ENCODE data around the gene MAD2L1BP.
"Not testable (repeated sequence)": the region's sequence is repeated elsewhere in the genome, so short reads cannot be mapped to it uniquely, and the experiment has no call there.

Gene MAD2L1BP

GRCh38 chr6:43625393-43625992 lies 10.1 kb upstream of the MAD2L1BP start:
- no peak for DNase-seq (ENCODE audit: low read depth in 2 of 3, low spot score in 2 of 3)

DNA sequence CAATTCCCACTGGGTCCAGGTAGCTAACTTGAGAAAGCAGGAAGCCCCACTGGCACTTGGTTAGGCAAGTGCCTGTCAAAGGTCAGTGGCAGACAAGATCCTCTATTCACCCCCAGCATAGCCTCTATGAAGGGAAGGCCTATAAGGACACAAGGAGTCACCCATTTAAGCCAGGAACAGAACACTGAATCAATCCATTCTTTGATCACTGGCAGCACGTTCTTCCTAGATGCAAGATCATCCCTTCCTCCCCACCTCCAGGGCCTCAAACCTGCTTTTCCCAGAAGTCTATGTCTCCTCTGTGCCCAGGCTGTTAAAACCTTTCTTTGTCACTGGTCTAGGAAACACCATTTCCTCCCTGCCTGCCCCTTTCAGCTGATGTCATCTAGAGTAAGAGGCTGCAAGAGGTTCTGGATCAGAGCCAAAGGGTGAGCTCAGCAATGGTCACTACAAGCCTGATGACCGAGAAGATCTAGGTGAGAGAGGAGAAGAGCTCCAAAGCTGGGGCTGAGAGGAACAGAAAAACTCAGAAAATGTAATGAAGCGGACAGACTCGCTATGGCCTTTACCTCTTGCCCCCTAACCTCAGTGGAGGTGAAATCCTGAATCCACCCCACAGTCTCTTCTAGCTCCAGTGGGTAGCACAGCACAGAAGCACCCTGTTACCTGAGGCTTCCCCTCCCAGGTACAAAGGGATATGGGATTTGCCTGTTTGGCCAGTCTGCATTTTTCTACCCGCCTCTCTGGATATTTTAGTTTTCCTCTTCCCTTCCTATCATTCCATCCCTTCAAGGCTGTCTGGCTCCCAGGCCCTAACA lies 8.4 kb upstream of the MAD2L1BP start:
- no peak for DNase-seq (ENCODE audit: low read depth in 2 of 3, low spot score in 2 of 3)

GRCh38 chr6:43628393-43629103 lies 7.1 kb upstream of the MAD2L1BP start:
- peak in 2 of 3 experiments; percentile 26 to 28 for DNase-seq (ENCODE audit: low read depth in 2 of 3, low spot score in 2 of 3)

DNA sequence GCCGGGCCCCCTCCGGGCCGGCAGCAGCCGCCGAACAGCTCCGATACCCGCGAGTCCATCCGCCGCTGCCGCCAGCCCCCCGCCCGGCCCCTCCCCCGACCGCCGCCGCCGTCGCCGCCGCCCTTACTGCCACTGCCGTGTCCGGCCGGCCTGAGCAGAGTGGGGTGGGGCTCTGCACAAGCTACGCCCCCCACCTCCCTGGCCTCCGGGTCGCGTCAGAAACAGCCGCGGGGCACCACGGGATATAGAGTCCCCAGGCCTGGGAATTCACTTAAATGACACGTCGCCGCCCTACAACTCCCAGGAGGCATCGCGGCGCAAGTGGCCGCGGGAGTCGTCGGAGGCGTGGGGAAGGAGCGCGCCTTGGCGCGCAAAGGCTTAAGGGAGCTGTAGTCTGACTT lies 6.5 kb upstream of the MAD2L1BP start, which contains the start of gene GTPBP2:
TSS of gene GTPBP2 (minus strand) at position 161 of the 401 bp plus-strand sequence. CDS start at position 59, 102 bp downstream.
- peak; percentile 79 to 95 (median 84) for DNase-seq (ENCODE audit: low read depth in 2 of 3, low spot score in 2 of 3)

- peak; percentile 53 to 79 (median 72) for DNase-seq (ENCODE audit: low read depth in 2 of 3, low spot score in 2 of 3)
These were observed 5.9 kb upstream of the MAD2L1BP start for GRCh38 chr6:43629505-43630300.

- no peak for DNase-seq (ENCODE audit: low read depth in 2 of 3, low spot score in 2 of 3)
These were observed 4.5 kb upstream of the MAD2L1BP start for GRCh38 chr6:43630980-43631619.

DNA sequence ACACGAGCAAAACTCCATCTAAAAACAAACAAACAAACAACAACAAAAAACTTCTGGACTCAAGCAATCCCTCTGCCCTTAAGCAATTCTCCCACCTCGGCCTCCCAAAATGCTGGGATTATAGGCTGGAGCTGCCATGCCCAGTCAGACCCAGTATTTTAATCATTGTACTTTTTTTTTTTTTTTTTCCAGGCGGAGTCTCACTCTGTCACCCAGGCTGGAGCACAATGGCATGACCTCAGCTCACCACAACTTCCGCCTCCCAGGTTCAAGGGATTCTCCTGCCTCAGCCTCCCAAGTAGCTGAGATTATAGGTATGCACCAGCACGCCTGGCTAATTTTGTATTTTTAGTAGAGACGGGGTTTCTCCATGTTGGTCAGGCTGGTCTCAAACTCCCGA lies 2.6 kb upstream of the MAD2L1BP start:
- not testable (repeated sequence) for DNase-seq (ENCODE audit: low read depth in 2 of 3, low spot score in 2 of 3)

GRCh38 chr6:43634702-43635303 lies 837 bp upstream of the MAD2L1BP start:
- no peak for DNase-seq (ENCODE audit: low read depth in 2 of 3, low spot score in 2 of 3)

GRCh38 chr6:43636308-43636659 lies 644 bp downstream of the MAD2L1BP start:
- DNase-seq (ENCODE audit: low read depth in 2 of 3, low spot score in 2 of 3) = no peak

DNA sequence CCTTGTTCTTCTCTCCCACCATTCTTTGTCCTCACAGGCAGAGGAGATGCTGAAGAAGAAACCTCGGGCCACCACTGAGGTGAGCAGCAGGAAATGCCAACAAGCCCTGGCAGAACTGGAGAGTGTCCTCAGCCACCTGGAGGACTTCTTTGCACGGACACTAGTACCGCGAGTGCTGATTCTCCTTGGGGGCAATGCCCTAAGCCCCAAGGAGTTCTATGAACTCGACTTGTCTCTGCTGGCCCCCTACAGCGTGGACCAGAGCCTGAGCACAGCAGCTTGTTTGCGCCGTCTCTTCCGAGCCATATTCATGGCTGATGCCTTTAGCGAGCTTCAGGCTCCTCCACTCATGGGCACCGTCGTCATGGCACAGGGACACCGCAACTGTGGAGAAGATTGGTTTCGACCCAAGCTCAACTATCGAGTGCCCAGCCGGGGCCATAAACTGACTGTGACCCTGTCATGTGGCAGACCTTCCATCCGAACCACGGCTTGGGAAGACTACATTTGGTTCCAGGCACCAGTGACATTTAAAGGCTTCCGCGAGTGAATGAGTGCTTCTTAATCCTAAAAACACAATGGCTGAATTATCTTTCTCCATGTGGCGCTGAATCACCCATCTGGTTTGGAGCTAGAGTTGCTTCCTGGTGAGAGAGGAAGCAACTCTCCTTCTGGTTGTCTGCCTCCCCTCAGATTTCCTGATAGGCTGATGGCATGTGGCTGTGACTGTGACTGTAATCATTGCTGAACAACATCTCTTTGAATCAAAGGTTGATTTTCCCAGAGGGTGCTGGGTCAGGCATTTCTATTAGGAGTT lies 4.6 kb downstream of the MAD2L1BP start:
- DNase-seq (ENCODE audit: low read depth in 2 of 3, low spot score in 2 of 3) = no peak

DNA sequence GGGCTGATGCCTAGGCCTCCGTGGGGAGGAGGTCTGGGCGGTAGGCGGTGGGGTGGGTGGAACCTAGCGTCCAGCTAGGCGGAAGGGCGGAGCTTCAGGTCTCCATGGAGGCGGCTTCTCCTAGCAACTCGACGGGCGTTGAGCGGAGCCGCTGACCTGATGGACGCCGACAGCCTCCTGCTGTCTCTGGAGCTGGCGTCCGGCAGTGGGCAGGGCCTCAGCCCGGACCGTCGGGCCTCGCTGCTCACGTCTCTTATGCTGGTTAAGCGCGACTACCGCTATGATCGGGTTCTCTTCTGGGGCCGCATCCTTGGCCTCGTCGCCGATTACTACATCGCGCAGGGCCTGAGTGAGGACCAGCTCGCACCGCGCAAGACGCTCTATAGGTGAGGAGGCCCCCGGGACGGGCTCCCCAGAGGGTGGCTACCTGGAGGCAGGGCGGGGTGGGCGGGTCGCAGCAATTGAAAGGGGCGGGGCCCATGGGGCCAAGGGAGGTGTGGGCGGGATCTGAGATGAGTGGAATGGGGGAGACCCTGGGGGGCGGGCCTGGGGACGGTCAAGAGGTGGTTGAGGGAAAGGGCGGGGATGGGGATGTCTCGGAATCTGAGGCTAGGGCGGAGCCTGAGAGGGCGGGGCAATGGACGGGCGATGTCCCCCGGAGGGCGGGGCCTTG lies 9.4 kb downstream of the MAD2L1BP start, which contains the start of gene RSPH9:
TSS of gene RSPH9 (plus strand) at position 97 of the 673 bp plus-strand sequence. CDS start at position 160, 63 bp downstream.
- DNase-seq (ENCODE audit: low read depth in 2 of 3, low spot score in 2 of 3) = no peak

DNA sequence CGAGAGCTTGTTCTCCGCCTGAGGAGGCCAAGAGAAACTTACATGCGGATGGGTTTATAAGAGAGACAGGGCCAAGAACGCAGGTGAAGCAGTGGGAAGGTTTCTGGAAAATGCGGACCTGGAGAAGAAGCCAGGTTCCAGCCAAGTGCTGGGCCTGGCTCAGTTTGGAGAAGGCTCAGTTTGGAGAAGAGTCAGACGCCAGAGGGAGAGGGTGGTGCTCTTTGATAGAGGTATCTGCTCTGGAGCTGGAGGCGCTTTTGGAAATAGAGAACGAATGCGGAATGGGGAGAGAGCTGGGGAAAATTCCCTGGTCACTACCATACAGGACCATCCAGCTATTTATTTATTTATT lies 9.9 kb downstream of the MAD2L1BP start:
- no peak for DNase-seq (ENCODE audit: low read depth in 2 of 3, low spot score in 2 of 3)

DNA sequence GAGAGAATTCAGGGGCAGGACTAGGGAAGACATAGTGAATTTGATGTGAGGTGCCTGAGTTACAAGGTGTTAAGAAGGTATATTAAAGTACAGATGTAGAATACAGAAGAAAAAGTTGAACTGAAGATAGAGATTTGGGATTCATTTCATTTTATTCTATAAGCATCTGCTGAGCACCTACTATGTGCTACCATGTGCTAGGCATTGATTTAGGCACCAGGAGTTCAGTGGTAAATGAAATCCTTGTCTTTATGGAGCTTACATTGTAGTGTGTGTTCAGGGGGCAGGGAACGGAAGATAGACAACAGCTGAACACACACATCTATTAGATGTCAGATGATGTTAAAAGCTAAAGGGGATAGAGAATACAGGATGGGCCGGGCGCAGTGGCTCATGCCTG lies 12.0 kb downstream of the MAD2L1BP start:
- DNase-seq (ENCODE audit: low read depth in 2 of 3, low spot score in 2 of 3) = no peak

GRCh38 chr6:43648248-43648647 lies 12.6 kb downstream of the MAD2L1BP start:
- no peak for DNase-seq (ENCODE audit: low read depth in 2 of 3, low spot score in 2 of 3)

DNA sequence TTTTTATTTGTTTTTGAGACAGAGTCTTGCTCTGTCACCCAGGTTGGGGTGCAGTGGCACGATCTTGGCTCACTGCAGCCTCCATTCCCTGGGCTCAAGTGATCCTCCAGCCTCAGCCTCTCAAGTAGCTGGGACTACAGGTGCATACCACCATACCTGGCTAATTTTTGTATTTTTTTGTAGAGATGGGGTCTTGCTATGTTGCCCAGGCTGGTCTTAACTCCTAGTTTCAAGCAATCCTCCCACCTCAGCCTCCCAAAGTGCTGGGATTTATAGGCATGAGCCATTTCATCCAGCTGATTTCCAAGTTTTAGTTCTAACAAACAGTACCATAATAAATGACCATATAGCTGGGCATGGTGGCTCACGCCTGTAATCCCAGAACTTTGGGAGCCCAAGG lies 17.2 kb downstream of the MAD2L1BP start:
- DNase-seq (ENCODE audit: low read depth in 2 of 3, low spot score in 2 of 3) = not testable (repeated sequence)

DNA sequence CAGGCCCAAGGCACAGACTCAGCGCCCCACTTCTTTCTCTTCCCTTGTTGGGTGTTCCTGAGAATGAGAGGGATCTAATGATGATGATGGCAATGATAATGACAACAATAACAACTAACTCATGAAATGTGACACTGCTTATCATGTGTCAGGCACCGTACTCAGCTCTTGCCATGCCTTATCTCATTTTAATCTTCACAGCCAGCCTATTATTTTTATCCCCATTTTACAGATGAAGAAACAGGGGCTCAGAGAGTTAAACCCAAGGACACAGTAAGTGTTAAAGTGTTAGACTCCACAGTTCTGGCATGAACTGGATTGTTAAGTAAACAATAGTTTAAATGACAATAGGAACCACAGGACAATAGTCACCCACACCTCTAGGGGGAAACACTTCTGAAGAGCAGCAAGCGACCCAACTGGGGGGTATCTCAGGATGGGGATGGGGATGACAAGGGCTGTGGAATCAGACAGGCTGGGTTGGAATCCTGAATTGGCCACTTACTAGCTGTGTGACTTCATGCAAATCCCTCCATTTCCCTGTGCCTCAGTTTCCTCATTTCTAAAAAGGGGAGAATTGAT lies 21.7 kb downstream of the MAD2L1BP start:
- no peak for DNase-seq (ENCODE audit: low read depth in 2 of 3, low spot score in 2 of 3)

GRCh38 chr6:43658161-43658560 lies 22.5 kb downstream of the MAD2L1BP start:
- no peak for DNase-seq (ENCODE audit: low read depth in 2 of 3, low spot score in 2 of 3)

DNA sequence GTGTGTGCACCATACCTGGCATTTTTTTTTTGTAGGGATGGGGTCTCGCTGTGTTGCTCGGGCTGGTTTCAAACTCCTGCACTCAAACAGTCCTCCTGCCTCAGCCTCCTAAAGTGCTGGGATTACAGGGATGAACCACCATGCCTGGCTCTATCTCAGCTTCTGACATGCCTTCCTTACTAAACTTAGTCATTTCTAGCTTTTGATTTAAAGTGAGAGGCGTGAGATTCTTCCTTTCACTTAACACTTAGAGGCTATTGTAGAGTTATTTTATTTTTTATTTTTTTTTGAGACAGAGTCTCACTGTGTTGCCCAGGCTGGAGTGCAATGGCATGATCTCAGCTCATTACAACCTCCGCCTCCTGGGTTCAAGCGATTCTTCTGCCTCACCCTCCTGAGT lies 27.3 kb downstream of the MAD2L1BP start:
- DNase-seq (ENCODE audit: low read depth in 2 of 3, low spot score in 2 of 3) = not testable (repeated sequence)
